HepG2 (cell line): ENCODE results near the gene CACNA1G. TPM values are rescaled to one million over a fixed set of nuclear protein-coding genes. Genes with fewer than 3 reads are reported as not detected.

Experiments used
- CEBPG ChIP-seq: IDR thresholded peaks from 2 replicates; pipeline ENCODE4 v1.6.1; 2016
- EP300 ChIP-seq, 3 experiments: sonication (generic) in 1 of 3; formaldehyde crosslinking in 1 of 3; IDR thresholded peaks; 2 replicates each; pipeline versions ENCODE4 v1.5.1 to v1.6.1; 2011 to 2020; ENCODE audit warnings: low read depth in 2 of 3, low read length in 2 of 3, borderline replicate concordance in 1 of 3, improper control_type of control experiment in 1 of 3, mild to moderate bottlenecking in 1 of 3, missing genetic modification reagents in 1 of 3, moderate library complexity in 1 of 3
- FOXK2 ChIP-seq: fragments of 450-650 bp; IDR thresholded peaks from 2 replicates; pipeline ENCODE4 v1.6.1; 2016
- KAT2B ChIP-seq: fragments of 150-350 bp; IDR thresholded peaks from 2 replicates; pipeline ENCODE4 v1.6.1; 2014; ENCODE audit warnings: low read depth, low read length, borderline replicate concordance
- LCORL ChIP-seq, 2 experiments: fragments of 450-650 bp in 1 of 2; sonication (generic) in 1 of 2; formaldehyde crosslinking in 1 of 2; IDR thresholded peaks; 2 replicates each; pipeline versions ENCODE4 v1.5.0 to v1.6.1; 2017 to 2020; ENCODE audit warnings: antibody characterized with exemption in 1 of 2, missing genetic modification reagents in 1 of 2
- SP2 ChIP-seq: sonication (generic); formaldehyde crosslinking; IDR thresholded peaks from 2 replicates; pipeline ENCODE4 v1.5.1; 2020; ENCODE audit warnings: mild to moderate bottlenecking, missing genetic modification reagents
- ZFP41 ChIP-seq: sonication (generic); formaldehyde crosslinking; IDR thresholded peaks from 2 replicates; pipeline ENCODE4 v1.4.0; 2020; ENCODE audit warnings: mild to moderate bottlenecking, missing genetic modification reagents, borderline replicate concordance
- ZNF121 ChIP-seq: sonication (generic); formaldehyde crosslinking; IDR thresholded peaks from 2 replicates; pipeline ENCODE4 v1.5.0; 2020; ENCODE audit warnings: mild to moderate bottlenecking, missing genetic modification reagents
- ZNF232 ChIP-seq: sonication (generic); formaldehyde crosslinking; IDR thresholded peaks from 2 replicates; pipeline ENCODE4 v1.4.0; 2020; ENCODE audit warnings: missing genetic modification reagents, borderline replicate concordance
- ZNF644 ChIP-seq: IDR thresholded peaks from 2 replicates; pipeline ENCODE4 v1.6.1; 2016; ENCODE audit warnings: low read depth
- polyA plus RNA-seq, 8 experiments: library from polyadenylated mRNA; depleted of rRNA in 3 of 8; stranded (reverse) in 7 of 8; unstranded in 1 of 8; fragments of >200 nt; fragmentation: Illumina TruSeq in 4 of 8; extraction: Trizol in 4 of 8; gene quantifications; 2 replicates each; pipeline versions ENCODE4 v1.2.1 to v1.2.3, GENCODE V29; 2011 to 2016; ENCODE audit warnings: low read depth in 4 of 8, missing spikeins in 1 of 8, mixed read lengths in 1 of 8; ENCODE audit not compliant: insufficient read depth in 1 of 8
- total RNA-seq, 5 experiments: library from RNA; depleted of rRNA; stranded (reverse); fragments of >200 nt; fragmentation: Illumina TruSeq; extraction: Trizol; gene quantifications; 2 replicates each; pipeline ENCODE4 v1.2.3, GENCODE V29; 2016; ENCODE audit warnings: low read depth in 1 of 5
- TF ChIP-seq, protein P1 (sequence below): fragments of 450-650 bp; IDR thresholded peaks from 2 replicates; pipeline ENCODE4 v1.6.1; 2016
- TF ChIP-seq, protein P2 (sequence below): sonication (generic); formaldehyde crosslinking; IDR thresholded peaks from 2 replicates; pipeline ENCODE4 v1.8.1; 2023; ENCODE audit warnings: mild to moderate bottlenecking, inconsistent platforms, moderate library complexity, missing genetic modification reagents, borderline replicate concordance
- TF ChIP-seq, protein P3 (sequence below): sonication (generic); formaldehyde crosslinking; conservative IDR thresholded peaks from 2 replicates; pipeline ENCODE4 v1.4.0; 2020; ENCODE audit warnings: mild to moderate bottlenecking, missing genetic modification reagents, moderate library complexity
- TF ChIP-seq, protein P4 (sequence below): sonication (generic); formaldehyde crosslinking; IDR thresholded peaks from 2 replicates; pipeline ENCODE4 v1.5.0; 2020; ENCODE audit warnings: missing genetic modification reagents
- TF ChIP-seq, protein P5 (sequence below): sonication (generic); formaldehyde crosslinking; IDR thresholded peaks from 2 replicates; pipeline ENCODE4 v1.8.0; 2022; ENCODE audit warnings: low read depth, missing genetic modification reagents
- TF ChIP-seq, protein P6 (sequence below): sonication (generic); formaldehyde crosslinking; IDR thresholded peaks from 2 replicates; pipeline ENCODE4 v1.8.1; 2023; ENCODE audit warnings: mild to moderate bottlenecking, moderate library complexity, missing genetic modification reagents

CACNA1G gene
- total and polyA plus RNA-seq, 2 of the 13 experiments (the other 11 are each of a cell fraction or from before 2014, with no cell fraction given), result 0.02 TPM; not detected in 1

DNA sequence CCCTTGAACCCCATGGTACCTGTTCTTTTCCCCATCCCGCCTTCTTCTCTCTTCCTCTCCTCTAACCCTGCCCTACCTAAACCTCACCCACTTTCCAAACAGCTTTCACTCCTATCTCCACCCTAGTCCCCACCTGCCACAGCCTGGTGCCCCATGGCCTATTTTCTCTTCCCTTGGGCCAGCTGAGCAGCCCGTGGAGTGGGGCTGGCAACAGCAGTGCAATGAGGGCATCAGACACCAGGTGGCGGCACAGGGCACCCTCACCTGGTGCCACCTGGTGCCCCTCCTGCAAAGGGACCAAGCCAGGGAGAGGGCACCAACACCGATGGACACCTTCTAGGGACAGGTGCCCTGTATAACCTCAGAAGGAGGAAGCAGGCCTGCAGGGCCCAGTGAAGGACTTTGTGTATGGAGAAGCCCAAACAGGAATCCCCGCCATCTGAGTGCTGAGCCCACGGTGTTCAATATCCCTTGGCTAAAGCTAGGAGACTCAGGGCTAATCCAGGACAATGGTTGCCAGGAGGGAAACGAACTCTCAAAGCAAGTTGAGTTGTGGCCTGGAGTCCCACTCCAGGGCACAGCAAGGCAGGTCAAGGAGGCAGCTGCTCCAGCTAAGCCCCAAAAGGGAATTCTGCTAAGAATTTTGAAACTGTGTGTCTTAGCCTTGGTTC lies 70.1 kb downstream of the CACNA1G start (continued):
- TF ChIP-seq, protein P1, sequence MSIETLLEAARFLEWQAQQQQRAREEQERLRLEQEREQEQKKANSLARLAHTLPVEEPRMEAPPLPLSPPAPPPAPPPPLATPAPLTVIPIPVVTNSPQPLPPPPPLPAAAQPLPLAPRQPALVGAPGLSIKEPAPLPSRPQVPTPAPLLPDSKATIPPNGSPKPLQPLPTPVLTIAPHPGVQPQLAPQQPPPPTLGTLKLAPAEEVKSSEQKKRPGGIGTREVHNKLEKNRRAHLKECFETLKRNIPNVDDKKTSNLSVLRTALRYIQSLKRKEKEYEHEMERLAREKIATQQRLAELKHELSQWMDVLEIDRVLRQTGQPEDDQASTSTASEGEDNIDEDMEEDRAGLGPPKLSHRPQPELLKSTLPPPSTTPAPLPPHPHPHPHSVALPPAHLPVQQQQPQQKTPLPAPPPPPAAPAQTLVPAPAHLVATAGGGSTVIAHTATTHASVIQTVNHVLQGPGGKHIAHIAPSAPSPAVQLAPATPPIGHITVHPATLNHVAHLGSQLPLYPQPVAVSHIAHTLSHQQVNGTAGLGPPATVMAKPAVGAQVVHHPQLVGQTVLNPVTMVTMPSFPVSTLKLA, result no peak; the same call in 1 of the 2 replicates
- TF ChIP-seq ZNF644 (CRISPR knock-in tag) (0 out of 2 replicates have a peak, but pooled peaks have one; percentile 30), FOXK2 (no peak), ZFP41 (CRISPR knock-in tag) (no peak), KAT2B (no peak), ZNF232 (no peak), LCORL (IDR thresholded peaks at IDR 0.05) (no peak), LCORL (CRISPR knock-in tag; IDR thresholded peaks at IDR 0.05) (peak; percentile 49; the same call in 1 of the 2 replicates), CEBPG (CRISPR knock-in tag) (0 out of 2 replicates have a peak, but pooled peaks have one; percentile 28), EP300 (IDR thresholded peaks at IDR 0.05; ENCODE audit: low read depth in 2 of 2, low read length in 2 of 2) (no peak), EP300 (CRISPR knock-in tag; IDR thresholded peaks at IDR 0.05; ENCODE audit: borderline replicate concordance) (0 out of 2 replicates have a peak, but pooled peaks have one; percentile 32), ZNF121 (CRISPR knock-in tag) (no peak), SP2 (no peak)
- TF ChIP-seq, protein P2, sequence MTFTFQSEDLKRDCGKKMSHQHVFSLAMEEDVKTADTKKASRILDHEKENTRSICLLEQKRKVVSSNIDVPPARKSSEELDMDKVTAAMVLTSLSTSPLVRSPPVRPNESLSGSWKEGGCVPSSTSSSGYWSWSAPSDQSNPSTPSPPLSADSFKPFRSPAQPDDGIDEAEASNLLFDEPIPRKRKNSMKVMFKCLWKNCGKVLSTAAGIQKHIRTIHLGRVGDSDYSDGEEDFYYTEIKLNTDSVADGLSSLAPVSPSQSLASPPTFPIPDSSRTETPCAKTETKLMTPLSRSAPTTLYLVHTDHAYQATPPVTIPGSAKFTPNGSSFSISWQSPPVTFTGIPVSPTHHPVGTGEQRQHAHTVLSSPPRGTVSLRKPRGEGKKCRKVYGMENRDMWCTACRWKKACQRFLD (CRISPR knock-in tag), result no peak
- TF ChIP-seq, protein P3, sequence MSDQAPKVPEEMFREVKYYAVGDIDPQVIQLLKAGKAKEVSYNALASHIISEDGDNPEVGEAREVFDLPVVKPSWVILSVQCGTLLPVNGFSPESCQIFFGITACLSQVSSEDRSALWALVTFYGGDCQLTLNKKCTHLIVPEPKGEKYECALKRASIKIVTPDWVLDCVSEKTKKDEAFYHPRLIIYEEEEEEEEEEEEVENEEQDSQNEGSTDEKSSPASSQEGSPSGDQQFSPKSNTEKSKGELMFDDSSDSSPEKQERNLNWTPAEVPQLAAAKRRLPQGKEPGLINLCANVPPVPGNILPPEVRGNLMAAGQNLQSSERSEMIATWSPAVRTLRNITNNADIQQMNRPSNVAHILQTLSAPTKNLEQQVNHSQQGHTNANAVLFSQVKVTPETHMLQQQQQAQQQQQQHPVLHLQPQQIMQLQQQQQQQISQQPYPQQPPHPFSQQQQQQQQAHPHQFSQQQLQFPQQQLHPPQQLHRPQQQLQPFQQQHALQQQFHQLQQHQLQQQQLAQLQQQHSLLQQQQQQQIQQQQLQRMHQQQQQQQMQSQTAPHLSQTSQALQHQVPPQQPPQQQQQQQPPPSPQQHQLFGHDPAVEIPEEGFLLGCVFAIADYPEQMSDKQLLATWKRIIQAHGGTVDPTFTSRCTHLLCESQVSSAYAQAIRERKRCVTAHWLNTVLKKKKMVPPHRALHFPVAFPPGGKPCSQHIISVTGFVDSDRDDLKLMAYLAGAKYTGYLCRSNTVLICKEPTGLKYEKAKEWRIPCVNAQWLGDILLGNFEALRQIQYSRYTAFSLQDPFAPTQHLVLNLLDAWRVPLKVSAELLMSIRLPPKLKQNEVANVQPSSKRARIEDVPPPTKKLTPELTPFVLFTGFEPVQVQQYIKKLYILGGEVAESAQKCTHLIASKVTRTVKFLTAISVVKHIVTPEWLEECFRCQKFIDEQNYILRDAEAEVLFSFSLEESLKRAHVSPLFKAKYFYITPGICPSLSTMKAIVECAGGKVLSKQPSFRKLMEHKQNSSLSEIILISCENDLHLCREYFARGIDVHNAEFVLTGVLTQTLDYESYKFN, result 0 out of 2 replicates have a peak, but pooled peaks have one; percentile 16
- TF ChIP-seq, protein P4, sequence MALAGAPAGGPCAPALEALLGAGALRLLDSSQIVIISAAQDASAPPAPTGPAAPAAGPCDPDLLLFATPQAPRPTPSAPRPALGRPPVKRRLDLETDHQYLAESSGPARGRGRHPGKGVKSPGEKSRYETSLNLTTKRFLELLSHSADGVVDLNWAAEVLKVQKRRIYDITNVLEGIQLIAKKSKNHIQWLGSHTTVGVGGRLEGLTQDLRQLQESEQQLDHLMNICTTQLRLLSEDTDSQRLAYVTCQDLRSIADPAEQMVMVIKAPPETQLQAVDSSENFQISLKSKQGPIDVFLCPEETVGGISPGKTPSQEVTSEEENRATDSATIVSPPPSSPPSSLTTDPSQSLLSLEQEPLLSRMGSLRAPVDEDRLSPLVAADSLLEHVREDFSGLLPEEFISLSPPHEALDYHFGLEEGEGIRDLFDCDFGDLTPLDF (CRISPR knock-in tag), result no peak
- TF ChIP-seq, protein P5, sequence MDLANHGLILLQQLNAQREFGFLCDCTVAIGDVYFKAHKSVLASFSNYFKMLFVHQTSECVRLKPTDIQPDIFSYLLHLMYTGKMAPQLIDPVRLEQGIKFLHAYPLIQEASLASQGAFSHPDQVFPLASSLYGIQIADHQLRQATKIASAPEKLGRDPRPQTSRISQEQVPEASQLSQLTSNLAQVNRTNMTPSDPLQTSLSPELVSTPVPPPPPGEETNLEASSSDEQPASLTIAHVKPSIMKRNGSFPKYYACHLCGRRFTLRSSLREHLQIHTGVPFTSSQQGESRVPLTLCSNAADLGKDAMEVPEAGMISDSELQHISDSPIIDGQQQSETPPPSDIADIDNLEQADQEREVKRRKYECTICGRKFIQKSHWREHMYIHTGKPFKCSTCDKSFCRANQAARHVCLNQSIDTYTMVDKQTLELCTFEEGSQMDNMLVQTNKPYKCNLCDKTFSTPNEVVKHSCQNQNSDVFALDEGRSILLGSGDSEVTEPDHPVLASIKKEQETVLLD (CRISPR knock-in tag), result no peak
- TF ChIP-seq, protein P6, sequence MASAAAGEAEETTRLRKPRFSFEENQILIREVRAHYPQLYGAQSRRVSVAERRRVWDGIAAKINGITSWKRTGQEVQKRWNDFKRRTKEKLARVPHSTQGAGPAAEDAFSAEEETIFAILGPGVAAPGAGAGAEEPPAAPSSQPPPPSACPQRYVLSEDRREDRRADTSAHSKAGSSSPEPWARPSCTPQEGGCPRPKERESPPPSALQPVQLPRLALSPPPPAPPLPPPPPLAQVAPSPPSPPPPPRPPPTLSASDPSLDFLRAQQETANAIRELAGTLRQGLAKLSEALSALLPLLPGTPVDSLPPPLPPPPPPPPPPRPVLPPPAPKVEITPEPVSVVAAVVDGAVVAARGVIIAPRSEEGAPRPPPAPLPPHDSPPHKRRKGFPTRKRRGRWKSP, result no peak
